ENCODE measurements around the gene TENT4A. TPM values are rescaled to one million over a fixed set of nuclear protein-coding genes. Genes with fewer than 3 reads are reported as not detected.
A peak's percentile ranks its signal among the peaks of the same experiment; 100 is the strongest.

The TENT4A gene
- total and polyA plus RNA-seq, 10 of the 15 experiments (the other 5 are each of a cell fraction or from before 2014, with no cell fraction given), result 1.4 to 30.6 (median 12.5) TPM

- Histone ChIP-seq H3K4me1 (ENCODE audit: control insufficient read depth, insufficient read depth, low read length) (no peaks in the 10 kb centered on the region), H3K27me3 (replicated peaks in 1 of 2; ENCODE audit: control insufficient read depth in 2 of 2, insufficient read depth in 2 of 2, low read length in 1 of 2) (no peaks in the 10 kb centered on the region), H3K79me2 (ENCODE audit: control insufficient read depth, insufficient read depth, low read length) (no peaks in the 10 kb centered on the region), H3K9ac (ENCODE audit: control insufficient read depth, insufficient read depth, low read length) (no peak overlapping the region), H3K27ac (ENCODE audit: control insufficient read depth, insufficient read depth) (no peak overlapping the region), H3K4me3 (no peak overlapping the region), H2AFZ (ENCODE audit: control insufficient read depth, low read depth, low read length) (no peak overlapping the region), H4K20me1 (ENCODE audit: control insufficient read depth, insufficient read depth) (no peaks in the 10 kb centered on the region), H3K9me3 (replicated peaks; ENCODE audit: control insufficient read depth, insufficient read depth, low read length) (no peaks in the 10 kb centered on the region), H3K36me3 (ENCODE audit: control insufficient read depth in 2 of 2, insufficient read depth in 2 of 2, low read length in 1 of 2) (peaks cover 36 to 44% of the 10 kb centered on the region in 2 experiments), H3K4me2 (ENCODE audit: control insufficient read depth, insufficient read depth) (no peak overlapping the region)
- DNase-seq (ENCODE audit: low read depth, low spot score), result no peak
- CTCF ChIA-PET, result interaction anchor here (1.6 kb wide), 1 partner anchor 10 kb away, joined by 4 read pairs; no protein-coding TSS in a partner anchor
- ATAC-seq, result no peak
- no TSS peak for BruUV-seq (replicated peaks)
- WGBS (ENCODE audit: insufficient coverage, insufficient replicate concordance, low lambda C conversion rate, missing lambda C conversion rate), result 99% methylated on average over 12 of the region's 12 CpGs
- POLR2A ChIA-PET, result no interaction called here
- RAD21 ChIA-PET (ENCODE audit: unreplicated experiment), result no interaction called here
- no peak for FAIRE-seq
- TF ChIP-seq IRF4 (IDR thresholded peaks at IDR 0.05; ENCODE audit: low read depth, low read length) (no peak), POLR2AphosphoS5 (IDR thresholded peaks at IDR 0.05; ENCODE audit: low read length) (no peak), EP300 (IDR thresholded peaks at IDR 0.05; ENCODE audit: borderline replicate concordance in 1 of 2, control insufficient read depth in 1 of 2, low read depth in 2 of 2, low read length in 2 of 2) (no peak), ZSCAN29 (IDR thresholded peaks at IDR 0.05) (no peak), SPI1 (IDR thresholded peaks at IDR 0.05; ENCODE audit: borderline replicate concordance, insufficient read depth, low read depth, low read length) (no peak), TCF3 (IDR thresholded peaks at IDR 0.05; ENCODE audit: borderline replicate concordance, insufficient read depth, low read depth, low read length) (no peak)
- SMC1A ChIA-PET (ENCODE audit: uncharacterized antibody, unreplicated experiment), result no interaction called here
- intact Hi-C loops (cut with micrococcal nuclease; ENCODE audit: unreplicated experiment) (no loop called here), in situ Hi-C loops (cut with MboI) (no loop called here)
Measured at GRCh38 chr5:6755519-6755918, 42.3 kb downstream of the TENT4A start.

GRCh38 chr5:6755941-6756340 lies 42.7 kb downstream of the TENT4A start:
- over 99% methylated on average over 17 of the region's 17 CpGs for WGBS (ENCODE audit: insufficient coverage, insufficient replicate concordance, low lambda C conversion rate, missing lambda C conversion rate)
- no peak for FAIRE-seq
- POLR2A ChIA-PET, result no interaction called here
- H3K9ac ChIP-seq (ENCODE audit: control insufficient read depth, insufficient read depth, low read length), result no peak overlapping the region
- intact Hi-C loops (cut with micrococcal nuclease; ENCODE audit: unreplicated experiment) (no loop called here), in situ Hi-C loops (cut with MboI) (no loop called here)
- CTCF ChIA-PET, result interaction anchor here (1.6 kb wide), 1 partner anchor 11 kb away, joined by 4 read pairs; no protein-coding TSS in a partner anchor
- DNase-seq (ENCODE audit: low read depth, low spot score), result no peak
- ATAC-seq, result no peak
- H3K27me3 ChIP-seq (replicated peaks in 1 of 2; ENCODE audit: control insufficient read depth in 2 of 2, insufficient read depth in 2 of 2, low read length in 1 of 2), result no peaks in the 10 kb centered on the region
- H3K27ac ChIP-seq (ENCODE audit: control insufficient read depth, insufficient read depth), result no peak overlapping the region
- H3K9me3 ChIP-seq (replicated peaks; ENCODE audit: control insufficient read depth, insufficient read depth, low read length), result no peaks in the 10 kb centered on the region
- SMC1A ChIA-PET (ENCODE audit: uncharacterized antibody, unreplicated experiment), result no interaction called here
- H3K4me3 ChIP-seq, result no peak overlapping the region
- TF ChIP-seq CEBPB (IDR thresholded peaks at IDR 0.05; ENCODE audit: borderline replicate concordance in 1 of 2, low read depth in 2 of 2, low read length in 2 of 2), result no peak
- TF ChIP-seq RFX5 (IDR thresholded peaks at IDR 0.05; ENCODE audit: low read depth, low read length), result no peak
- TF ChIP-seq SPI1 (IDR thresholded peaks at IDR 0.05; ENCODE audit: borderline replicate concordance, insufficient read depth, low read depth, low read length), result peak; percentile 20; the same call in 1 of the 2 replicates
- no peak for TF ChIP-seq ZNF592 (IDR thresholded peaks at IDR 0.05)
- TF ChIP-seq ZNF274 (IDR thresholded peaks at IDR 0.05; ENCODE audit: insufficient read depth, insufficient read length), result no peak
- RAD21 ChIA-PET (ENCODE audit: unreplicated experiment), result no interaction called here
- BruUV-seq (replicated peaks), result TSS peak; percentile 48
- H4K20me1 ChIP-seq (ENCODE audit: control insufficient read depth, insufficient read depth), result no peaks in the 10 kb centered on the region
- H3K36me3 ChIP-seq (ENCODE audit: control insufficient read depth in 2 of 2, insufficient read depth in 2 of 2, low read length in 1 of 2), result peaks cover 35 to 41% of the 10 kb centered on the region in 2 experiments
- no peak overlapping the region for H3K4me2 ChIP-seq (ENCODE audit: control insufficient read depth, insufficient read depth)
- no peaks in the 10 kb centered on the region for H3K79me2 ChIP-seq (ENCODE audit: control insufficient read depth, insufficient read depth, low read length)
- no peaks in the 10 kb centered on the region for H3K4me1 ChIP-seq (ENCODE audit: control insufficient read depth, insufficient read depth, low read length)
- H2AFZ ChIP-seq (ENCODE audit: control insufficient read depth, low read depth, low read length), result no peak overlapping the region
